Activated CD8-positive, alpha-beta T cell treated with anti-CD3 and anti-CD28 coated beads, Interleukin-2, amount 10 ng/mL, durations not matched to agents 7 days and 5 days (primary cell): ENCODE measurements around the gene DKK3. TPM values are rescaled to one million over a fixed set of nuclear protein-coding genes. Genes with fewer than 3 reads are reported as not detected.

Experiments
- ATAC-seq: fragments of 150-1000 bp; cut with Tn5 transposase; one replicate; pipeline ENCODE4 v1.10.0; 2021; ENCODE audit warnings: moderate library complexity
- CTCF ChIA-PET: fragments of 350-600 bp; sonication (Branson Sonifier 250); formaldehyde crosslinking; loops from one replicate; lab custom pipeline; 2021; ENCODE audit warnings: antibody characterized with exemption; lab: Charles Lee
- POLR2A ChIA-PET: fragments of 350-600 bp; sonication (Branson Sonifier 250); formaldehyde crosslinking; loops from one replicate; lab custom pipeline; 2021; ENCODE audit warnings: antibody characterized with exemption; lab: Charles Lee
- DNase-seq: peaks from one replicate; pipeline ENCODE4 v3.0.0-alpha.2; 2020
- H3K27ac Mint-ChIP-seq: one replicate; pipeline ENCODE4 v1.8.0; 2021; ENCODE audit warnings: mild to moderate bottlenecking, mixed read lengths
- H3K27me3 Mint-ChIP-seq: one replicate; pipeline ENCODE4 v1.8.0; 2021; ENCODE audit warnings: low read depth, mixed read lengths
- H3K36me3 Mint-ChIP-seq: one replicate; pipeline ENCODE4 v1.8.0; 2021; ENCODE audit warnings: low read depth, mixed read lengths
- H3K4me1 Mint-ChIP-seq: one replicate; pipeline ENCODE4 v1.8.0; 2021; ENCODE audit warnings: low read depth, mixed read lengths
- H3K4me3 Mint-ChIP-seq: one replicate; pipeline ENCODE4 v1.8.0; 2021; ENCODE audit warnings: mild to moderate bottlenecking, mixed read lengths
- H3K9me3 Mint-ChIP-seq: one replicate; pipeline ENCODE4 v1.8.0; 2022; ENCODE audit warnings: mixed read lengths; ENCODE audit not compliant: insufficient read depth
- total RNA-seq, 2 experiments: library from RNA; stranded (reverse); gene quantifications; one replicate each; pipeline ENCODE4 v1.2.3, GENCODE V29; 2021

The DKK3 gene
- total RNA-seq, 2 experiments from 2014 or later = 0.29 TPM; not detected in 1

DNA sequence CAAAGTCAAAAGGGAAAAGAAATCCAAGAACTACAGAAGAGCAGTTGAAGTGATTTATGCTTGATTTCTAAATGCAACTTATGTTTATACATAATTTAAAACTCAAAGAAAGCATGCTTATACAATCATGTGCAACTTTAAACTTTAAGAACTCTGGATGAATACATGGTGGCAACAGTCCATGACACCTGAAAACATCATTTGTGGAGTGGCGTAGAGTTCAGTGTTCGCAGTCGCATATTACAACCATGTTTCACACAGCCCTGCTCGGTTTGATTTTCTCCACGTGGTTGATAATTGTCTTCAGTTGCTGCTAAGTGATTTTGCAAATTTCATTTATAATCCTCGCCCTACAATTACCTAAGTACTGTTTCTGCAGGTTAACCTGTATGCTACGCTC lies 45.4 kb downstream of the DKK3 start:
- Mint-ChIP-seq H3K9me3 (peaks cover 5% of the 10 kb centered on the region), H3K27ac (no peak overlapping the region), H3K27me3 (peaks cover 8% of the 10 kb centered on the region), H3K36me3 (peaks cover 31% of the 10 kb centered on the region), H3K4me1 (peaks cover 45% of the 10 kb centered on the region), H3K4me3 (no peak overlapping the region)
- CTCF ChIA-PET = no interaction called here
- ATAC-seq = no peak
- POLR2A ChIA-PET = no interaction called here
- DNase-seq = no peak

DNA sequence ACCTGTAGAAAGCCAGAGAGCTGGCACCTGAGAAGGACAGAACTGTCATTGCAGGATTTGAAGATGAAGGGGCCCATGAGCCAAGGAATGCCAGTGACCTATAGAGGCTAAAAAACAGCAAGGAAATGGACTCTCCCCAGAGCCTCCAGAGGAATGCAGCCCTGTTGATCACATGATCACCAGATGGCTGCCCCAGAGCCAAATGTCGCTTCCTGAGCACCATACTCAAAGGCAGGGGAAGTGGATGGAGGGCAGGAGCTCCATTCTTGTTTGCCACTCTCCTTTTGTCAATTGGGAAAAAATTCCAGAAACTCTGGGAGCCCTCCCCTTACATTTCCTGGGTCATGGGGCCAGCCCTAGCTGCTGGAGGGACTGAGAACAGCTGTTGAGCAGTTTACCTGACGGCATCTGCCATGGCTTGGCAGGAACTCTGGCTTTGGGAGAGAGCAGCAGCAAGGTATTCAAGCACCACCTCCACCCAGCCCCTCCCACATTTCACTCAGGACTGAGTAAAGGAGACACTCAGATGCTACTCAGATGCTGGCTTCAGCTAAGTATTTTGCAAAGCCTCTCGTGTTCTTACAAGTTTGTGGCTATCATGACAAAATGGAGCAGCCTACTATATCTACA lies 46.9 kb downstream of the DKK3 start:
- ChIA-PET CTCF (interaction anchor here (0.9 to 1.4 kb wide), 4 partner anchors 12 to 320 kb away, joined by 3 to 4 read pairs (median 4); no protein-coding TSS in a partner anchor), POLR2A (interaction anchor here (1.0 kb wide), 1 partner anchor 12 kb away, joined by 3 read pairs; no protein-coding TSS in a partner anchor)
- DNase-seq = no peak
- ATAC-seq = no peak
- peak overlapping the region; percentile 37 for H3K4me3 Mint-ChIP-seq
- peak overlapping the region; percentile 81 for H3K27ac Mint-ChIP-seq
- peaks cover 43% of the 10 kb centered on the region for H3K4me1 Mint-ChIP-seq
- H3K9me3 Mint-ChIP-seq = peaks cover 5% of the 10 kb centered on the region
- H3K36me3 Mint-ChIP-seq = peaks cover 36% of the 10 kb centered on the region
- peaks cover 8% of the 10 kb centered on the region for H3K27me3 Mint-ChIP-seq

DNA sequence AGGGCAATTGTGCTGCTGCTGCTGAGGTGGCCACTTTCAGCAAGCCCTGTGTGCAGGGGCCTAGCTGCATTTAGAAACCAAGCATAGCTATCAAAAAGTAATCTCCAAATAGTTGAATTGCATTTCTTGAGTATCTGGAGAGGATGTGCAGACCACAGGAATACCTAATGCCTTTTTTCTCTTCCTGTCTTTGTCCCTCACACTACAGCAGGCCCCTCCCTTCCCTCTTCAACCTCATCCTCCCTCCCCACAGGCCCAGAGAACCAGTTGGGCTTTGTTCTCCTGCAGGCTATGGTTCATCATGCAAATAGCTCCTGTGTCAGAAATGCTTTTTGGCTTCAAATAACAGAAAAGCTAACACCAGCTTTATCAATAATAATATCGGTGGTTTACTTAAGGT lies 47.7 kb downstream of the DKK3 start:
- ChIA-PET POLR2A (no interaction called here), CTCF (interaction anchor here (0.9 to 1.4 kb wide), 4 partner anchors 29 to 321 kb away, joined by 3 to 4 read pairs (median 4); no protein-coding TSS in a partner anchor)
- peaks cover 5% of the 10 kb centered on the region for H3K9me3 Mint-ChIP-seq
- peak; percentile 82 for ATAC-seq
- H3K27me3 Mint-ChIP-seq = peaks cover 8% of the 10 kb centered on the region
- peak; percentile 67 for DNase-seq
- peak overlapping the region; percentile 37 for H3K4me3 Mint-ChIP-seq
- H3K36me3 Mint-ChIP-seq = peaks cover 44% of the 10 kb centered on the region
- peak overlapping the region; percentile 81 for H3K27ac Mint-ChIP-seq
- peaks cover 43% of the 10 kb centered on the region for H3K4me1 Mint-ChIP-seq

DNA sequence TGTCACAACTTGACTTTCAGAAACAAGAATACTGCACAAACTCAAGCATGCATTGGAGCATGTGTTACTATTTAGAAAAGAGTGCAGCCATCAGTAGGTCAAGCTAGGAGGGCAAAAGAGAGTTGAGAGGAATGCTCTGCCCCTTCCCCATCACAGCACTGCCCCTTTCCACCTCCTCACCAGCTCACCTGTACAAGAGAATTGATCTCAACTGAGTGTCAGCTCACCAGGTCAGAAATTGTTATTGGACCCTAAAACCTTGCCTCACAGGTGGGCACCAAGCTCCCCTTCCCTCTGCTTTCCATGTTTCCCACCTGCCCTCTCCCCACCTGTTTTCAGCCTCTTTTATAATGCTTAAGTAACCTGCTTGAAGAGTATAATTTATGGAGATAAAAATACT lies 48.8 kb downstream of the DKK3 start:
- Mint-ChIP-seq H3K27ac (peak overlapping the region; percentile 81), H3K27me3 (peaks cover 8% of the 10 kb centered on the region), H3K9me3 (peaks cover 5% of the 10 kb centered on the region), H3K36me3 (peaks cover 49% of the 10 kb centered on the region), H3K4me3 (no peak overlapping the region), H3K4me1 (peaks cover 43% of the 10 kb centered on the region)
- POLR2A ChIA-PET = interaction anchor here (1.2 to 1.3 kb wide), 2 partner anchors 16 to 118 kb away, joined by 3 read pairs; no protein-coding TSS in a partner anchor
- CTCF ChIA-PET = interaction anchor here (1.2 to 1.8 kb wide), 2 partner anchors 12 to 116 kb away, joined by 3 to 7 read pairs; no protein-coding TSS in a partner anchor
- ATAC-seq (no peak), DNase-seq (no peak)

DNA sequence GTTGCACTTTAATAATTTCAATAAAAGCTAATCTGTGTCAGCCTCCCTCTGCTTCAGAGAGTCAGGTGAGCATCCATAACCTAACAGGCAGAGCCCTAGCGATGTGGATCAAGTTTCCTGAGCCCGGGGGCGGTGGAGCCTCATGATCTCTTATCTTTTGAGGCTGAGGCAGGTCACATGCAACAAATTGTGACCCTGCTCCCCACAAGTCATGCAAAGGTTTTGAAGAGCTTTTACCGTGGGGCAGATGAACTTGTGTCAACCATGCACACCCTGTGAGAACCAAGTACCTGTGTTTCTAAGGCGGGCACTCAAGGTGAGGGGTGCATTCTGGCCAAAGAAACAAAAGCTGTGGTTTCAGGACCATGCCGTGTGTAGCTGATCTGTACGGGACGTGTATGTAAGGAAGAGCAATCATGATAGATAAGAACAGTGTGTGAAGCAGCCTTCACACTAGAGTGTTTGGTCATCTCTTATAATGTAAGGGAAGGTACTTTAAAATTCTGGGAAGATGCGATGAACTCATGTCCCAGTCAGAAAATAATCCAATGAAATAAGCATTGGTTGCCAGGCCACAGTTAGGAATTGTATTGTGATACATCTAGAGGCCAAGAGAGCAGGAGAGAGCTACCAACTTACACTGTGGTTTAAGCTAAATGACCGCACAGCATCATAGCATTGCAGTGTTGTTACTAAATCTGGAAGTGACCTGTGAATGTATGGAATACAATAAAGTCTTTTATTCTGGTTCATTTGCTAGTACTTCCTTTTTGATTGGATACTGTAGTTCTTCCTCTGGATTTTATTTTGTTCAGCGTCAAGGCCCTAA lies 49.8 kb downstream of the DKK3 start:
- Mint-ChIP-seq H3K4me1 (peaks cover 43% of the 10 kb centered on the region), H3K36me3 (peaks cover 53% of the 10 kb centered on the region), H3K9me3 (peaks cover 5% of the 10 kb centered on the region), H3K4me3 (no peak overlapping the region), H3K27me3 (peaks cover 2% of the 10 kb centered on the region), H3K27ac (peak overlapping the region; percentile 20)
- POLR2A ChIA-PET = interaction anchor here (0.9 to 1.3 kb wide), 3 partner anchors 17 to 117 kb away, joined by 3 read pairs; no protein-coding TSS in a partner anchor
- DNase-seq (no peak), ATAC-seq (no peak)
- CTCF ChIA-PET = interaction anchor here (1.0 to 2.1 kb wide), 3 partner anchors 9 to 86 kb away, joined by 4 to 9 read pairs (median 7); no protein-coding TSS in a partner anchor

DNA sequence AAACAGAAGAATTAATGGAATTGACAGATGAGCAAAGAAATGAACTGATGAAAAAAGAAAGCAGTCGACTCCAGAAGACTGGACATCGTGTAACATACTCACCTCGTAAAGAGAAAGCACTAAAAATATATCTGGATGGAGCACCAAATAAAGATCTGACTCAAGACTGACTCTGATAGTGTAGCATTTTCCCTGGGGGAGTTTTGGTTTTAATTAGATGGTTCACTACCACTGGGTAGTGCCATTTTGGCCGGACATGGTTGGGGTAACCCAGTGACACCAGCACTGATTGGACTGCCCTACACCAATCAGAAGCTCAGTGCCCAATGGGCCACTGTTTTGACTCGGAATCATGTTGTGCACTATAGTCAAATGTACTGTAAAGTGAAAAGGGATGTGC lies 52.4 kb downstream of the DKK3 start:
- ATAC-seq (no peak), DNase-seq (no peak)
- POLR2A ChIA-PET = interaction anchor here (0.7 kb wide), 1 partner anchor 114 kb away, joined by 3 read pairs; no protein-coding TSS in a partner anchor
- H3K36me3 Mint-ChIP-seq = peaks cover 65% of the 10 kb centered on the region
- no peaks in the 10 kb centered on the region for H3K27me3 Mint-ChIP-seq
- H3K9me3 Mint-ChIP-seq = no peaks in the 10 kb centered on the region
- peaks cover 27% of the 10 kb centered on the region for H3K4me1 Mint-ChIP-seq
- H3K27ac Mint-ChIP-seq = no peak overlapping the region
- H3K4me3 Mint-ChIP-seq = no peak overlapping the region
- CTCF ChIA-PET = interaction anchor here (0.5 to 2.7 kb wide), 5 partner anchors 9 to 1050 kb away, joined by 3 to 18 read pairs (median 3); no protein-coding TSS in a partner anchor

DNA sequence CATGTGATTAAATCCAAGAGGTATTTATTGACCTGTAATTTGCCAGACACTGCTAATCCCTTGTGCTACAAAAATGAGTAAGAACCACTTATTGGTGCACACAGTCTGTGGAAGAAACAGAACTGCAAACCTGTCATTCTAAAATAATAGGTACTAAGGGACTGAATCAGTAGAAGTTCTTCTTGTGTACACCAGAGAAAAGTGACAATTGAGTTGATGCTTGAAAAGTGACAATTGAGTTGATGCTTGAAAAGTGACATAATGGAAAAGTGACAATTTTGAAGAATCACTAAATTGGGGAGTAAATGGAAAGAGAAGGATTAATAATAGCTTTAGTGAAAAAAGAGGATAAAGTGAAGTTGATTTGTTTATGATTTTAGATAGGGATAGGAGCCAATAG lies 56.4 kb downstream of the DKK3 start:
- Mint-ChIP-seq H3K9me3 (no peaks in the 10 kb centered on the region), H3K27me3 (no peaks in the 10 kb centered on the region), H3K4me3 (no peak overlapping the region), H3K36me3 (peaks cover 55% of the 10 kb centered on the region), H3K27ac (no peak overlapping the region), H3K4me1 (no peaks in the 10 kb centered on the region)
- CTCF ChIA-PET = no interaction called here
- no peak for DNase-seq
- no peak for ATAC-seq
- POLR2A ChIA-PET = no interaction called here

DNA sequence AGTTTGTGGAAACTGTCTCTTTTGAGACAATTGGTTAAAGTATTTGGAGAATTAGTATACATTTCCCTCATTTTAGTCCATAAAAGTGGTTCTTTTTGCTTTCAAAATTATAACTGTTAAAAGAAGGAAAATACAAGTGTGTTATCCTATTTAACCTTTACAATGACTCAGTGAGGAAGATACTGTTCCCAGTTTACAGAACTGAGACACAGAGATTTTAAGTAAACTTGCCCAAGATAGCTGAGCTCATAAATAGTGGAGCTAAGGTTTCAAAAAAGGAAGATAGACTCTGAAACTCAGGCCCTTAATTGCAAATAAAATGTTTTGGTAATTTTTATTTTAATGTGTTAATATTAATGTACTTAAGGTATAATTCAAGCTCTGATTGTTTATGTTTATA lies 58.9 kb downstream of the DKK3 start:
- no peak for ATAC-seq

DNA sequence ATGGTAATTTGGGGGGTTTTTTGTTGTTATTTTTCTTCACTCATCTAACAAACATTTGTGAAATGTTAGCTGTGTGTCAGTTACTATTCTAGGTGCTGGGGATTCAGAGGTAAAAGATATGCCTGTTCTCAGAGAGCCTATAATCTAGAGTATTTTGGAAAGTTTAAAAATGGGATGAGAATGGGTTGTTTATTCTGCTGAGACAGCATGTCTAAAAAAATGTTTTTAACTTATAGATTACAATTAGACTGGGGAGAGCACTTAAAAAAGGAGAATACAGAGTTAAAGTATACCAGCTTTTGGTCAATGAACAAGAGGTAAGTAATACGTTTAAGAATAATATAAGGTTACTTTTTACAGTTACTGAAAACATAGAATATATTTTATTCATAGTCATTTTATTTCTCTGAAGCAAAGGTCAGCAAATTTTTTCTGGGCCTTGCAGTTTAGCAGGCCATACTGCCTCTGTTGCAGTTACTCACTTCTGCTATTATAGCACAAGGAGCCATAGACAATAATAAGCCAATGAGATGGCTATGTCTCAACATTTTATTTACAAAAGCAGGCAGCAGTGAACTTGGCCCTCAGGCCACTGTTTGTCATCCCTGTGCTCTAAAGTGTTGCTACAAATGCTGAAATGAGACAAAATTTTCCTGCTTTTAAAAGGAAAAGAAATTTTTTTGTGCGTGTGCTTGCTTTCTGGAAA lies 60.0 kb downstream of the DKK3 start:
- ChIA-PET CTCF (interaction anchor here (1.2 to 3.3 kb wide), 5 partner anchors 11 to 341 kb away, joined by 3 to 17 read pairs (median 4); no protein-coding TSS in a partner anchor), POLR2A (no interaction called here)
- no peak for ATAC-seq

More for the DNA sequence above, 58.9 kb downstream of the DKK3 start:
- ChIA-PET POLR2A (interaction anchor here (0.7 to 1.2 kb wide), 2 partner anchors 12 to 23 kb away, joined by 3 read pairs; no protein-coding TSS in a partner anchor), CTCF (no interaction called here)
- Mint-ChIP-seq H3K4me1 (no peaks in the 10 kb centered on the region), H3K36me3 (peaks cover 46% of the 10 kb centered on the region), H3K4me3 (no peak overlapping the region), H3K27me3 (no peaks in the 10 kb centered on the region), H3K9me3 (no peaks in the 10 kb centered on the region), H3K27ac (no peak overlapping the region)
- no peak for DNase-seq

DNA sequence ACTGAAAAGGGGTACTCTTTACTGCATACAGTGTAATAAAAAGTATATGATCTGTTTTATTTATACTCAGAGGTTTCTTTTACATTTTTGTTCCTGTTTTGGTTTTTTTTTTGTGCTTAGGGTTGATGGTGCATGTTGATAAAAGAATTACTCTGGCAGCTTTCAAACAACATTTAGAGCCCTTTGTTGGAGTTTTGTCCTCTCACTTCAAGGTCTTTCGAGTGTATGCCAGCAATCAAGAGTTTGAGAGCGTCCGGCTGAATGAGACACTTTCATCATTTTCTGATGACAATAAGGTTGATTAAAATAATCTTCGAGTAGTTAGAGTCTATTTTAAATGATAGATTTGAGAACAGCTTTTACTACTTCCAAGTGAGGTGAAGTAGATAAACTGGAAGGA lies 60.6 kb downstream of the DKK3 start:
- no peak for ATAC-seq
- H3K27ac Mint-ChIP-seq = no peak overlapping the region
- POLR2A ChIA-PET = no interaction called here

More for the DNA sequence above, 60.0 kb downstream of the DKK3 start:
- Mint-ChIP-seq H3K36me3 (peaks cover 43% of the 10 kb centered on the region), H3K9me3 (no peaks in the 10 kb centered on the region), H3K4me1 (no peaks in the 10 kb centered on the region), H3K27ac (no peak overlapping the region), H3K4me3 (no peak overlapping the region), H3K27me3 (no peaks in the 10 kb centered on the region)
- DNase-seq = no peak

DNA sequence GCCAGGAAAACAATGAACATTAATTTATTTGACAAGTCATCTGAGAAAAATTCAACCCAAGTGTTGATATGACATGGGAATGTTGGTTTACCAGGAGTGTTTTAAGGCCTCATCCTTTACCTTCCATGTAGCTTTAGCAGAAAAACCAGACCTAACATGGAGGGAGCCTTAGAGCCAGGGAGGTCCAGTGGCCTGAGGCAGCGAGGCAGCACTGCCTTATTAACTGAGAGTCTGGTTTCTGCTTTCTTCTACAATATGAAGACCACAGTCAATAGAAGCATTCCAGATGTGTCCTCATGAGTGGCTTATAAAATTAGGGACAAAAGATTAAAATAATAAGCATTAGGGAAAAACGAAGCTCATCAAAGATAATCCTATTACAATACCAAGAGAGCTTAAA lies 61.5 kb downstream of the DKK3 start:
- Mint-ChIP-seq H3K27ac (no peak overlapping the region), H3K9me3 (no peaks in the 10 kb centered on the region), H3K4me1 (no peaks in the 10 kb centered on the region), H3K36me3 (peaks cover 38% of the 10 kb centered on the region), H3K4me3 (no peak overlapping the region), H3K27me3 (no peaks in the 10 kb centered on the region)
- POLR2A ChIA-PET = no interaction called here
- ATAC-seq (no peak), DNase-seq (no peak)
- CTCF ChIA-PET = interaction anchor here (1.1 to 3.3 kb wide), 10 partner anchors 10 to 342 kb away, joined by 3 to 17 read pairs (median 4); no protein-coding TSS in a partner anchor

More for the DNA sequence above, 60.6 kb downstream of the DKK3 start:
- Mint-ChIP-seq H3K27me3 (no peaks in the 10 kb centered on the region), H3K4me3 (no peak overlapping the region), H3K4me1 (no peaks in the 10 kb centered on the region), H3K36me3 (peaks cover 40% of the 10 kb centered on the region), H3K9me3 (no peaks in the 10 kb centered on the region)
- CTCF ChIA-PET = interaction anchor here (1.1 to 3.3 kb wide), 8 partner anchors 10 to 341 kb away, joined by 3 to 17 read pairs (median 4); no protein-coding TSS in a partner anchor
- DNase-seq = no peak
